VCaP (cell line): ENCODE data around the gene IGFBP5.
A peak's percentile ranks its signal among the peaks of the same experiment; 100 is the strongest.

ENCODE experiments used
- H3K27ac ChIP-seq: fragments of 450-650 bp; 2 replicates; pipeline ENCODE4 v1.5.1; 2017
- CTCF ChIP-seq: fragments of 450-650 bp; conservative IDR thresholded peaks from 2 replicates; pipeline ENCODE4 v1.5.1; 2017; ENCODE audit warnings: mild to moderate bottlenecking, moderate library complexity

Gene IGFBP5

GRCh38 chr2:216645636-216645950, 49.8 kb downstream of the IGFBP5 start:
- no peak for TF ChIP-seq CTCF
- H3K27ac ChIP-seq, result no peak overlapping the region

GRCh38 chr2:216644842-216645635, 50.3 kb downstream of the IGFBP5 start:
- H3K27ac ChIP-seq, result no peak overlapping the region
- TF ChIP-seq CTCF, result no peak

GRCh38 chr2:216643986-216644659, 51.2 kb downstream of the IGFBP5 start:
- no peak for TF ChIP-seq CTCF
- no peak overlapping the region for H3K27ac ChIP-seq

GRCh38 chr2:216637472-216637871, 57.9 kb downstream of the IGFBP5 start:
- no peak for TF ChIP-seq CTCF
- H3K27ac ChIP-seq, result no peak overlapping the region

GRCh38 chr2:216636551-216637450, 58.5 kb downstream of the IGFBP5 start:
- H3K27ac ChIP-seq, result peak overlapping the region; percentile 83; the same call in 1 of the 2 replicates

GRCh38 chr2:216635701-216636550, 59.4 kb downstream of the IGFBP5 start:
- TF ChIP-seq CTCF, result no peak
- peak overlapping the region; percentile 83 for H3K27ac ChIP-seq

More at GRCh38 chr2:216636551-216637450, 58.5 kb downstream of the IGFBP5 start:
- TF ChIP-seq CTCF, result no peak
